HepG2 (cell line): ENCODE results near the gene ADAMTS16. TPM values are rescaled to one million over a fixed set of nuclear protein-coding genes. Genes with fewer than 3 reads are reported as not detected.

Experiments used
- GFI1 ChIP-seq: sonication (generic); formaldehyde crosslinking; IDR thresholded peaks from 2 replicates; pipeline ENCODE4 v1.5.0; 2020; ENCODE audit warnings: missing genetic modification reagents, mild to moderate bottlenecking, borderline replicate concordance
- HNRNPLL ChIP-seq: fragments of 200-400 bp; formaldehyde crosslinking; IDR thresholded peaks from 2 replicates; pipeline ENCODE4 v1.6.1; 2017; ENCODE audit warnings: mild to moderate bottlenecking, low read depth, low read length; ENCODE audit not compliant: poor library complexity, severe bottlenecking
- TBP ChIP-seq: sonication (generic); formaldehyde crosslinking; IDR thresholded peaks from 2 replicates; pipeline ENCODE4 v1.5.0; 2020; ENCODE audit warnings: missing genetic modification reagents
- ZMYM4 ChIP-seq: sonication (generic); formaldehyde crosslinking; IDR thresholded peaks from 2 replicates; pipeline ENCODE4 v1.8.1; 2023; ENCODE audit warnings: mild to moderate bottlenecking, missing genetic modification reagents
- ZNF296 ChIP-seq: sonication (generic); formaldehyde crosslinking; conservative IDR thresholded peaks from 2 replicates; pipeline ENCODE4 v1.5.0; 2020; ENCODE audit warnings: mild to moderate bottlenecking, missing genetic modification reagents
- polyA plus RNA-seq, 8 experiments: library from polyadenylated mRNA; depleted of rRNA in 3 of 8; stranded (reverse) in 7 of 8; unstranded in 1 of 8; fragments of >200 nt; fragmentation: Illumina TruSeq in 4 of 8; extraction: Trizol in 4 of 8; gene quantifications; 2 replicates each; pipeline versions ENCODE4 v1.2.1 to v1.2.3, GENCODE V29; 2011 to 2016; ENCODE audit warnings: low read depth in 4 of 8, missing spikeins in 1 of 8, mixed read lengths in 1 of 8; ENCODE audit not compliant: insufficient read depth in 1 of 8
- total RNA-seq, 5 experiments: library from RNA; depleted of rRNA; stranded (reverse); fragments of >200 nt; fragmentation: Illumina TruSeq; extraction: Trizol; gene quantifications; 2 replicates each; pipeline ENCODE4 v1.2.3, GENCODE V29; 2016; ENCODE audit warnings: low read depth in 1 of 5
- TF ChIP-seq, protein P1 (sequence below): sonication (generic); formaldehyde crosslinking; IDR thresholded peaks from 2 replicates; pipeline ENCODE4 v1.4.0; 2020; ENCODE audit warnings: mild to moderate bottlenecking, missing genetic modification reagents, borderline replicate concordance
- TF ChIP-seq, protein P2 (sequence below): IDR thresholded peaks from 2 replicates; pipeline ENCODE4 v1.6.1; 2016; ENCODE audit warnings: low read depth, missing genetic modification reagents, missing compliant biosample characterization
- TF ChIP-seq, protein P3 (sequence below): sonication (generic); formaldehyde crosslinking; IDR thresholded peaks from 2 replicates; pipeline ENCODE4 v1.4.0; 2020; ENCODE audit warnings: mild to moderate bottlenecking, missing genetic modification reagents
- TF ChIP-seq, protein P4 (sequence below): IDR thresholded peaks from 2 replicates; pipeline ENCODE4 v1.4.0; 2020; ENCODE audit warnings: mild to moderate bottlenecking, missing genetic modification reagents

ADAMTS16 gene
- total and polyA plus RNA-seq, 2 of the 13 experiments (the other 11 are each of a cell fraction or from before 2014, with no cell fraction given), result 0.02 to 0.03 TPM

DNA sequence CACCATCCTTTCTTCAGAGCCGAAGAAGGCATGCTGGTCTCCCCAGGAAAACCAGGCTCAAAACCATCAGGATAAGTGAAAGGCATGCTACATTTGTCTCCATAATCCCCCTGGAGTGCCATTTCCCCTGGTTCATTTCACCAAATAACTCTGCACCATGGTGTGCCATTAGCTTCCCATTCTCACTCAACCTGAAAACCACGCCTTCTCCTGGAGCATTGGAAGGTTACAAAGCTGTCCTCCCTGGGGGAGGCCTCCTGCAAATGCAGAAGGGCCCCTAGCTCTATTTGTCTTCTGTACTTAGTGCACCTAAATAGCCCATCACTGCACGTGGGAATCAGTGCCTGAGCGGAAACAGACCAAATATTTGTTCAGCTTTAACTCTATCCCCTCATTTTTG is 192.2 kb downstream of the ADAMTS16 start (continued):
- TF ChIP-seq, protein P1, sequence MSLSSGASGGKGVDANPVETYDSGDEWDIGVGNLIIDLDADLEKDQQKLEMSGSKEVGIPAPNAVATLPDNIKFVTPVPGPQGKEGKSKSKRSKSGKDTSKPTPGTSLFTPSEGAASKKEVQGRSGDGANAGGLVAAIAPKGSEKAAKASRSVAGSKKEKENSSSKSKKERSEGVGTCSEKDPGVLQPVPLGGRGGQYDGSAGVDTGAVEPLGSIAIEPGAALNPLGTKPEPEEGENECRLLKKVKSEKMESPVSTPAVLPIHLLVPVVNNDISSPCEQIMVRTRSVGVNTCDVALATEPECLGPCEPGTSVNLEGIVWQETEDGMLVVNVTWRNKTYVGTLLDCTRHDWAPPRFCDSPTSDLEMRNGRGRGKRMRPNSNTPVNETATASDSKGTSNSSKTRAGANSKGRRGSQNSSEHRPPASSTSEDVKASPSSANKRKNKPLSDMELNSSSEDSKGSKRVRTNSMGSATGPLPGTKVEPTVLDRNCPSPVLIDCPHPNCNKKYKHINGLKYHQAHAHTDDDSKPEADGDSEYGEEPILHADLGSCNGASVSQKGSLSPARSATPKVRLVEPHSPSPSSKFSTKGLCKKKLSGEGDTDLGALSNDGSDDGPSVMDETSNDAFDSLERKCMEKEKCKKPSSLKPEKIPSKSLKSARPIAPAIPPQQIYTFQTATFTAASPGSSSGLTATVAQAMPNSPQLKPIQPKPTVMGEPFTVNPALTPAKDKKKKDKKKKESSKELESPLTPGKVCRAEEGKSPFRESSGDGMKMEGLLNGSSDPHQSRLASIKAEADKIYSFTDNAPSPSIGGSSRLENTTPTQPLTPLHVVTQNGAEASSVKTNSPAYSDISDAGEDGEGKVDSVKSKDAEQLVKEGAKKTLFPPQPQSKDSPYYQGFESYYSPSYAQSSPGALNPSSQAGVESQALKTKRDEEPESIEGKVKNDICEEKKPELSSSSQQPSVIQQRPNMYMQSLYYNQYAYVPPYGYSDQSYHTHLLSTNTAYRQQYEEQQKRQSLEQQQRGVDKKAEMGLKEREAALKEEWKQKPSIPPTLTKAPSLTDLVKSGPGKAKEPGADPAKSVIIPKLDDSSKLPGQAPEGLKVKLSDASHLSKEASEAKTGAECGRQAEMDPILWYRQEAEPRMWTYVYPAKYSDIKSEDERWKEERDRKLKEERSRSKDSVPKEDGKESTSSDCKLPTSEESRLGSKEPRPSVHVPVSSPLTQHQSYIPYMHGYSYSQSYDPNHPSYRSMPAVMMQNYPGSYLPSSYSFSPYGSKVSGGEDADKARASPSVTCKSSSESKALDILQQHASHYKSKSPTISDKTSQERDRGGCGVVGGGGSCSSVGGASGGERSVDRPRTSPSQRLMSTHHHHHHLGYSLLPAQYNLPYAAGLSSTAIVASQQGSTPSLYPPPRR (CRISPR knock-in tag), result peak; percentile 50; the same call in 1 of the 2 replicates
- TF ChIP-seq TBP (no peak), ZNF296 (no peak), GFI1 (peak; percentile 90), HNRNPLL (no peak), ZMYM4 (CRISPR knock-in tag) (0 out of 2 replicates have a peak, but pooled peaks have one; percentile 20)
- TF ChIP-seq, protein P2, sequence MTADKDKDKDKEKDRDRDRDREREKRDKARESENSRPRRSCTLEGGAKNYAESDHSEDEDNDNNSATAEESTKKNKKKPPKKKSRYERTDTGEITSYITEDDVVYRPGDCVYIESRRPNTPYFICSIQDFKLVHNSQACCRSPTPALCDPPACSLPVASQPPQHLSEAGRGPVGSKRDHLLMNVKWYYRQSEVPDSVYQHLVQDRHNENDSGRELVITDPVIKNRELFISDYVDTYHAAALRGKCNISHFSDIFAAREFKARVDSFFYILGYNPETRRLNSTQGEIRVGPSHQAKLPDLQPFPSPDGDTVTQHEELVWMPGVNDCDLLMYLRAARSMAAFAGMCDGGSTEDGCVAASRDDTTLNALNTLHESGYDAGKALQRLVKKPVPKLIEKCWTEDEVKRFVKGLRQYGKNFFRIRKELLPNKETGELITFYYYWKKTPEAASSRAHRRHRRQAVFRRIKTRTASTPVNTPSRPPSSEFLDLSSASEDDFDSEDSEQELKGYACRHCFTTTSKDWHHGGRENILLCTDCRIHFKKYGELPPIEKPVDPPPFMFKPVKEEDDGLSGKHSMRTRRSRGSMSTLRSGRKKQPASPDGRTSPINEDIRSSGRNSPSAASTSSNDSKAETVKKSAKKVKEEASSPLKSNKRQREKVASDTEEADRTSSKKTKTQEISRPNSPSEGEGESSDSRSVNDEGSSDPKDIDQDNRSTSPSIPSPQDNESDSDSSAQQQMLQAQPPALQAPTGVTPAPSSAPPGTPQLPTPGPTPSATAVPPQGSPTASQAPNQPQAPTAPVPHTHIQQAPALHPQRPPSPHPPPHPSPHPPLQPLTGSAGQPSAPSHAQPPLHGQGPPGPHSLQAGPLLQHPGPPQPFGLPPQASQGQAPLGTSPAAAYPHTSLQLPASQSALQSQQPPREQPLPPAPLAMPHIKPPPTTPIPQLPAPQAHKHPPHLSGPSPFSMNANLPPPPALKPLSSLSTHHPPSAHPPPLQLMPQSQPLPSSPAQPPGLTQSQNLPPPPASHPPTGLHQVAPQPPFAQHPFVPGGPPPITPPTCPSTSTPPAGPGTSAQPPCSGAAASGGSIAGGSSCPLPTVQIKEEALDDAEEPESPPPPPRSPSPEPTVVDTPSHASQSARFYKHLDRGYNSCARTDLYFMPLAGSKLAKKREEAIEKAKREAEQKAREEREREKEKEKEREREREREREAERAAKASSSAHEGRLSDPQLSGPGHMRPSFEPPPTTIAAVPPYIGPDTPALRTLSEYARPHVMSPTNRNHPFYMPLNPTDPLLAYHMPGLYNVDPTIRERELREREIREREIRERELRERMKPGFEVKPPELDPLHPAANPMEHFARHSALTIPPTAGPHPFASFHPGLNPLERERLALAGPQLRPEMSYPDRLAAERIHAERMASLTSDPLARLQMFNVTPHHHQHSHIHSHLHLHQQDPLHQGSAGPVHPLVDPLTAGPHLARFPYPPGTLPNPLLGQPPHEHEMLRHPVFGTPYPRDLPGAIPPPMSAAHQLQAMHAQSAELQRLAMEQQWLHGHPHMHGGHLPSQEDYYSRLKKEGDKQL (CRISPR knock-in tag), result peak; percentile 60
- TF ChIP-seq, protein P3, sequence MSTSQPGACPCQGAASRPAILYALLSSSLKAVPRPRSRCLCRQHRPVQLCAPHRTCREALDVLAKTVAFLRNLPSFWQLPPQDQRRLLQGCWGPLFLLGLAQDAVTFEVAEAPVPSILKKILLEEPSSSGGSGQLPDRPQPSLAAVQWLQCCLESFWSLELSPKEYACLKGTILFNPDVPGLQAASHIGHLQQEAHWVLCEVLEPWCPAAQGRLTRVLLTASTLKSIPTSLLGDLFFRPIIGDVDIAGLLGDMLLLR, result no peak
- TF ChIP-seq, protein P4, sequence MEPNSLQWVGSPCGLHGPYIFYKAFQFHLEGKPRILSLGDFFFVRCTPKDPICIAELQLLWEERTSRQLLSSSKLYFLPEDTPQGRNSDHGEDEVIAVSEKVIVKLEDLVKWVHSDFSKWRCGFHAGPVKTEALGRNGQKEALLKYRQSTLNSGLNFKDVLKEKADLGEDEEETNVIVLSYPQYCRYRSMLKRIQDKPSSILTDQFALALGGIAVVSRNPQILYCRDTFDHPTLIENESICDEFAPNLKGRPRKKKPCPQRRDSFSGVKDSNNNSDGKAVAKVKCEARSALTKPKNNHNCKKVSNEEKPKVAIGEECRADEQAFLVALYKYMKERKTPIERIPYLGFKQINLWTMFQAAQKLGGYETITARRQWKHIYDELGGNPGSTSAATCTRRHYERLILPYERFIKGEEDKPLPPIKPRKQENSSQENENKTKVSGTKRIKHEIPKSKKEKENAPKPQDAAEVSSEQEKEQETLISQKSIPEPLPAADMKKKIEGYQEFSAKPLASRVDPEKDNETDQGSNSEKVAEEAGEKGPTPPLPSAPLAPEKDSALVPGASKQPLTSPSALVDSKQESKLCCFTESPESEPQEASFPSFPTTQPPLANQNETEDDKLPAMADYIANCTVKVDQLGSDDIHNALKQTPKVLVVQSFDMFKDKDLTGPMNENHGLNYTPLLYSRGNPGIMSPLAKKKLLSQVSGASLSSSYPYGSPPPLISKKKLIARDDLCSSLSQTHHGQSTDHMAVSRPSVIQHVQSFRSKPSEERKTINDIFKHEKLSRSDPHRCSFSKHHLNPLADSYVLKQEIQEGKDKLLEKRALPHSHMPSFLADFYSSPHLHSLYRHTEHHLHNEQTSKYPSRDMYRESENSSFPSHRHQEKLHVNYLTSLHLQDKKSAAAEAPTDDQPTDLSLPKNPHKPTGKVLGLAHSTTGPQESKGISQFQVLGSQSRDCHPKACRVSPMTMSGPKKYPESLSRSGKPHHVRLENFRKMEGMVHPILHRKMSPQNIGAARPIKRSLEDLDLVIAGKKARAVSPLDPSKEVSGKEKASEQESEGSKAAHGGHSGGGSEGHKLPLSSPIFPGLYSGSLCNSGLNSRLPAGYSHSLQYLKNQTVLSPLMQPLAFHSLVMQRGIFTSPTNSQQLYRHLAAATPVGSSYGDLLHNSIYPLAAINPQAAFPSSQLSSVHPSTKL (CRISPR knock-in tag), result 0 out of 2 replicates have a peak, but pooled peaks have one; percentile 35
- TF ChIP-seq, all 625 proteins: peak for 20
